ENCODE results near the gene TLE3. TPM values are rescaled to one million over a fixed set of nuclear protein-coding genes. Genes with fewer than 3 reads are reported as not detected.

TLE3 gene
- polyA plus RNA-seq, 1 of the 3 experiments (the other 2 are of a cell fraction): 14.7 TPM

DNA sequence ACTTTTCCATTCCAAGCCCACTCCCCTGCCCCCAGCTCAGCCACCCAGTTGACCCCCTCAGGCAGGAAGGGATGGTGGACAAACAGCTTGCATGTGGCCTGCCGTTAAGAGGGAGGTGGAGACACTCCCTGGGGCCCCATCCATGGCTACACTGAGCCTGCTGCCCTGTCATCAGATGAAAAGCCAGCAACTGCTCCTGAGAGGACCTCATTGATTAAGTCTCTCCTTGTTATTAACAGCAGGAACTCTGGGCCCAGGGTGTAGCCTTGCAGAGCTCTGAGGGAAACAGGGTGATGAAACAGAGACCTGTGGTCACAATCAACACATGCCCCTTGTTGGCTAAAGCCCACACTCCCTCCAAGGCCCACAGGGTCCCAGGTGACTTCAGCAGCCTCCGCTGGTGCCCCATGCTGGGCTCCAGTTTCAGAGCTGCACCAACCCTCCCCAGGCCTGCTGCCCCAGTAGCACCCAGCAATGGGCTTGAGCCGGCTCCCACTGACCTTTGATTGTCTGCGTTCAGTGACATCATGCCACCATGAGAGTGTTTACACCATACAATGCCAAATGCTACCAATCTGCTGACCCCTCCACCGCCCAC, 22.3 kb upstream of the TLE3 start:
- Histone ChIP-seq H3K27ac (ENCODE audit: low read depth in 2 of 2, low read length in 1 of 2) (no peak overlapping the region), H3K4me1 (ENCODE audit: control insufficient read depth in 1 of 2, insufficient read depth in 2 of 2, low read depth in 1 of 2, low read length in 1 of 2) (peaks cover 0 to 25% of the 10 kb centered on the region in 2 experiments; a peak in 2 of 4 replicates), H3K9me3 (no peaks in the 10 kb centered on the region), H3K36me3 (replicated peaks in 1 of 2; ENCODE audit: control insufficient read depth in 1 of 2, insufficient read depth in 2 of 2, low read length in 1 of 2) (no peaks in the 10 kb centered on the region), H3F3A (replicated peaks; ENCODE audit: insufficient read depth) (peaks cover 6% of the 10 kb centered on the region), H3K4me3 (ENCODE audit: low read depth in 2 of 2, low read length in 1 of 2) (no peak overlapping the region), H3K4me2 (no peak overlapping the region), H3K79me2 (ENCODE audit: insufficient read depth) (no peaks in the 10 kb centered on the region), H2AFZ (ENCODE audit: low read depth) (no peak overlapping the region), H4K20me1 (ENCODE audit: insufficient read depth) (no peaks in the 10 kb centered on the region), H3K9me2 (no peaks in the 10 kb centered on the region), H3K27me3 (ENCODE audit: insufficient read depth) (no peaks in the 10 kb centered on the region; the same call in 1 of the 2 replicates), H3K9ac (no peak overlapping the region)
- WGBS (ENCODE audit: low lambda C conversion rate): 84% methylated on average over 4 of the region's 5 CpGs
- ChIA-PET POLR2A (no interaction called here), CTCF (interaction anchor here (1.3 to 1.4 kb wide), 3 partner anchors 14 to 244 kb away, joined by 3 to 5 read pairs (median 4); no protein-coding TSS in a partner anchor)
- no peak for DNase-seq
- TF ChIP-seq ELF1 (IDR thresholded peaks at IDR 0.05) (no peak), FOXJ3 (CRISPR knock-in tag; IDR thresholded peaks at IDR 0.05) (no peak), MEF2A (IDR thresholded peaks at IDR 0.05; ENCODE audit: borderline replicate concordance, low read depth) (no peak), TAF1 (IDR thresholded peaks at IDR 0.05; ENCODE audit: borderline replicate concordance, low read depth, low read length) (no peak), RFX5 (IDR thresholded peaks at IDR 0.05; ENCODE audit: low read length) (no peak), RAD21 (IDR thresholded peaks at IDR 0.05; ENCODE audit: low read length) (no peak), EP300 (IDR thresholded peaks at IDR 0.05; ENCODE audit: borderline replicate concordance in 1 of 2, low read depth in 1 of 2, low read length in 1 of 2) (no peak), GABPA (IDR thresholded peaks at IDR 0.05; ENCODE audit: low read depth) (no peak), TCF12 (IDR thresholded peaks at IDR 0.05) (no peak), NRF1 (IDR thresholded peaks at IDR 0.05; ENCODE audit: low read depth, low read length) (no peak)
- TF ChIP-seq, protein P1, sequence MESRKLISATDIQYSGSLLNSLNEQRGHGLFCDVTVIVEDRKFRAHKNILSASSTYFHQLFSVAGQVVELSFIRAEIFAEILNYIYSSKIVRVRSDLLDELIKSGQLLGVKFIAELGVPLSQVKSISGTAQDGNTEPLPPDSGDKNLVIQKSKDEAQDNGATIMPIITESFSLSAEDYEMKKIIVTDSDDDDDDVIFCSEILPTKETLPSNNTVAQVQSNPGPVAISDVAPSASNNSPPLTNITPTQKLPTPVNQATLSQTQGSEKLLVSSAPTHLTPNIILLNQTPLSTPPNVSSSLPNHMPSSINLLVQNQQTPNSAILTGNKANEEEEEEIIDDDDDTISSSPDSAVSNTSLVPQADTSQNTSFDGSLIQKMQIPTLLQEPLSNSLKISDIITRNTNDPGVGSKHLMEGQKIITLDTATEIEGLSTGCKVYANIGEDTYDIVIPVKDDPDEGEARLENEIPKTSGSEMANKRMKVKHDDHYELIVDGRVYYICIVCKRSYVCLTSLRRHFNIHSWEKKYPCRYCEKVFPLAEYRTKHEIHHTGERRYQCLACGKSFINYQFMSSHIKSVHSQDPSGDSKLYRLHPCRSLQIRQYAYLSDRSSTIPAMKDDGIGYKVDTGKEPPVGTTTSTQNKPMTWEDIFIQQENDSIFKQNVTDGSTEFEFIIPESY (IDR thresholded peaks at IDR 0.05; ENCODE audit: borderline replicate concordance, low read depth): no peak
- TF ChIP-seq, protein P2, sequence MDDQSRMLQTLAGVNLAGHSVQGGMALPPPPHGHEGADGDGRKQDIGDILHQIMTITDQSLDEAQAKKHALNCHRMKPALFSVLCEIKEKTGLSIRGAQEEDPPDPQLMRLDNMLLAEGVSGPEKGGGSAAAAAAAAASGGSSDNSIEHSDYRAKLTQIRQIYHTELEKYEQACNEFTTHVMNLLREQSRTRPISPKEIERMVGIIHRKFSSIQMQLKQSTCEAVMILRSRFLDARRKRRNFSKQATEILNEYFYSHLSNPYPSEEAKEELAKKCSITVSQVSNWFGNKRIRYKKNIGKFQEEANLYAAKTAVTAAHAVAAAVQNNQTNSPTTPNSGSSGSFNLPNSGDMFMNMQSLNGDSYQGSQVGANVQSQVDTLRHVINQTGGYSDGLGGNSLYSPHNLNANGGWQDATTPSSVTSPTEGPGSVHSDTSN (IDR thresholded peaks at IDR 0.05): no peak
- TF ChIP-seq, protein P3, sequence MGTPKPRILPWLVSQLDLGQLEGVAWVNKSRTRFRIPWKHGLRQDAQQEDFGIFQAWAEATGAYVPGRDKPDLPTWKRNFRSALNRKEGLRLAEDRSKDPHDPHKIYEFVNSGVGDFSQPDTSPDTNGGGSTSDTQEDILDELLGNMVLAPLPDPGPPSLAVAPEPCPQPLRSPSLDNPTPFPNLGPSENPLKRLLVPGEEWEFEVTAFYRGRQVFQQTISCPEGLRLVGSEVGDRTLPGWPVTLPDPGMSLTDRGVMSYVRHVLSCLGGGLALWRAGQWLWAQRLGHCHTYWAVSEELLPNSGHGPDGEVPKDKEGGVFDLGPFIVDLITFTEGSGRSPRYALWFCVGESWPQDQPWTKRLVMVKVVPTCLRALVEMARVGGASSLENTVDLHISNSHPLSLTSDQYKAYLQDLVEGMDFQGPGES (IDR thresholded peaks at IDR 0.05; ENCODE audit: low read depth, low read length): no peak
- TF ChIP-seq, protein P4, sequence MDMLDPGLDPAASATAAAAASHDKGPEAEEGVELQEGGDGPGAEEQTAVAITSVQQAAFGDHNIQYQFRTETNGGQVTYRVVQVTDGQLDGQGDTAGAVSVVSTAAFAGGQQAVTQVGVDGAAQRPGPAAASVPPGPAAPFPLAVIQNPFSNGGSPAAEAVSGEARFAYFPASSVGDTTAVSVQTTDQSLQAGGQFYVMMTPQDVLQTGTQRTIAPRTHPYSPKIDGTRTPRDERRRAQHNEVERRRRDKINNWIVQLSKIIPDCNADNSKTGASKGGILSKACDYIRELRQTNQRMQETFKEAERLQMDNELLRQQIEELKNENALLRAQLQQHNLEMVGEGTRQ (IDR thresholded peaks at IDR 0.05; ENCODE audit: borderline replicate concordance, low read depth, low read length): no peak
